Cardiac fibroblast (primary cell): ENCODE data around the gene HIPK2.

Experiments
- DNase-seq, 2 donors: peaks; one replicate each; pipeline versions ENCODE4 v3.0.0 to v3.0.0-alpha.2; 2010; ENCODE audit warnings: low read depth in 2 of 2
- H3K4me3 ChIP-seq, 2 donors: replicated peaks in 1 of 2; 1 replicate in 1 of 2; 2 replicates in 1 of 2; pipeline ENCODE4 v1.5.1; 2011; ENCODE audit warnings: low read depth in 2 of 2, low read length in 2 of 2, mild to moderate bottlenecking in 2 of 2, moderate library complexity in 1 of 2
- CTCF ChIP-seq: IDR thresholded peaks from one replicate; pipeline ENCODE4 v1.5.1; 2011; ENCODE audit warnings: low read depth, mild to moderate bottlenecking, low read length, inconsistent platforms

The HIPK2 gene

GRCh38 chr7:139777948-139778841 lies at the start of gene HIPK2:
HIPK2 (minus strand) TSS chr7:139777998; CDS start chr7:139777623, 375 bp downstream.
- no peak for TF ChIP-seq CTCF
- peak; percentile 70 to 84 for DNase-seq
- peak within 1 kb of the TSS; percentile 79 to 83 for H3K4me3 ChIP-seq

GRCh38 chr7:139827042-139827441 lies 49.2 kb upstream of the HIPK2 start:
- no peak overlapping the region for H3K4me3 ChIP-seq
- no peak for DNase-seq
- TF ChIP-seq CTCF = no peak

GRCh38 chr7:139825666-139826290 lies 48.0 kb upstream of the HIPK2 start:
- no peak for TF ChIP-seq CTCF
- DNase-seq = peak; percentile 36 to 48

GRCh38 chr7:139823959-139824521 lies 46.2 kb upstream of the HIPK2 start:
- no peak for TF ChIP-seq CTCF
- DNase-seq = peak in 1 of 2 donors; percentile 62
- no peak overlapping the region for H3K4me3 ChIP-seq

More at GRCh38 chr7:139825666-139826290, 48.0 kb upstream of the HIPK2 start:
- no peak overlapping the region for H3K4me3 ChIP-seq

GRCh38 chr7:139822855-139823254 lies 45.1 kb upstream of the HIPK2 start:
- no peak for DNase-seq
- no peak for TF ChIP-seq CTCF

GRCh38 chr7:139821349-139822105 lies 43.7 kb upstream of the HIPK2 start:
- no peak for TF ChIP-seq CTCF
- DNase-seq = no peak
- no peak overlapping the region for H3K4me3 ChIP-seq

More at GRCh38 chr7:139822855-139823254, 45.1 kb upstream of the HIPK2 start:
- no peak overlapping the region for H3K4me3 ChIP-seq
